KOPT-K1 (cell line): ENCODE measurements around the gene PERM1.
"Not testable (repeated sequence)": the region's sequence is repeated elsewhere in the genome, so short reads cannot be mapped to it uniquely, and the experiment has no call there.

ENCODE experiments used
- H3K27ac ChIP-seq: fragments of 200-600 bp; sonication (generic); 2 replicates; pipeline ENCODE4 v1.5.1; 2016; ENCODE audit warnings: antibody characterized with exemption, mild to moderate bottlenecking, low read depth, low read length; ENCODE audit not compliant: poor library complexity, severe bottlenecking
- H3K36me3 ChIP-seq: fragments of 200-600 bp; sonication (generic); 2 replicates; pipeline ENCODE4 v1.5.1; 2017; ENCODE audit warnings: antibody characterized with exemption, mild to moderate bottlenecking, low read length, moderate library complexity; ENCODE audit not compliant: insufficient read depth
- H3K9me3 ChIP-seq: fragments of 200-600 bp; sonication (generic); 2 replicates; pipeline ENCODE4 v1.5.1; 2017; ENCODE audit warnings: antibody characterized with exemption, low read length, mild to moderate bottlenecking; ENCODE audit not compliant: insufficient read depth, poor library complexity, severe bottlenecking

The PERM1 gene

DNA sequence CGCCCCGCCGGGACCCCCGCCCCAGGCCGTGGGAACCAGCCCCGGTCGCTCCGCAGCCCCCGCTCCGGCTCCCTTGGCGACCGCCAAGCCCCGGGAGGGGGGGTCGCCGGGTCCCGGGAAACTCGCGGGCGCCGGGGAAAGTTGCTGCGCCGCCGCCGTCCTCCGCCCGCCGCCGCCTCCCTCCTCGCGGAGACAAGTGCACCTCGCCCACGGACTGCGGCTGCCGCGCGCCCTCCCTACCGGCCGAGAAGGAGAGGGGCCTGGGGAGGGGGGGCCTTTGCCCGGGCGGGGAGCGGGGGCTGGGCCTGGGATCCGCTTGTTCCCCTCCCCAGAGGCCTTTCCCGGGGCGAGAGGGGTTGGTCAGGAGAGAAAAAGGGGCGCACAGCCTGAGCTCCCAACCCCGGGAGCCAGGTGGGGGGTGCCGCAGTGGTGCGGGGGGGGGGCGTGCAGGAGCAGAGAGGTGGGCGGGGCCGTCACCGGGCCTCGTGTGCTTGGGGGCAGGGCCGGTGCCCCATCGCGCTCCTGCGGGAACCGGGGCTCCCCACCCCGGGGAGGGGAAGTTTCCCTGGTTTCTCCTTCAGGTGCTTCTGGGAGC lies 38.6 kb upstream of the PERM1 start:
- Histone ChIP-seq H3K9me3 (no peaks in the 10 kb centered on the region), H3K36me3 (no peaks in the 10 kb centered on the region), H3K27ac (no peak overlapping the region)

- Histone ChIP-seq H3K27ac (no peak within 1 kb of the TSS), H3K9me3 (no peaks in the 10 kb centered on the region), H3K36me3 (no peaks in the 10 kb centered on the region)
These were observed 38.1 kb upstream of the PERM1 start, which contains the start of gene AGRN for GRCh38 chr1:1020000-1020404. Gene AGRN (plus strand): TSS chr1:1020120. CDS start chr1:1020173, 53 bp downstream.

DNA sequence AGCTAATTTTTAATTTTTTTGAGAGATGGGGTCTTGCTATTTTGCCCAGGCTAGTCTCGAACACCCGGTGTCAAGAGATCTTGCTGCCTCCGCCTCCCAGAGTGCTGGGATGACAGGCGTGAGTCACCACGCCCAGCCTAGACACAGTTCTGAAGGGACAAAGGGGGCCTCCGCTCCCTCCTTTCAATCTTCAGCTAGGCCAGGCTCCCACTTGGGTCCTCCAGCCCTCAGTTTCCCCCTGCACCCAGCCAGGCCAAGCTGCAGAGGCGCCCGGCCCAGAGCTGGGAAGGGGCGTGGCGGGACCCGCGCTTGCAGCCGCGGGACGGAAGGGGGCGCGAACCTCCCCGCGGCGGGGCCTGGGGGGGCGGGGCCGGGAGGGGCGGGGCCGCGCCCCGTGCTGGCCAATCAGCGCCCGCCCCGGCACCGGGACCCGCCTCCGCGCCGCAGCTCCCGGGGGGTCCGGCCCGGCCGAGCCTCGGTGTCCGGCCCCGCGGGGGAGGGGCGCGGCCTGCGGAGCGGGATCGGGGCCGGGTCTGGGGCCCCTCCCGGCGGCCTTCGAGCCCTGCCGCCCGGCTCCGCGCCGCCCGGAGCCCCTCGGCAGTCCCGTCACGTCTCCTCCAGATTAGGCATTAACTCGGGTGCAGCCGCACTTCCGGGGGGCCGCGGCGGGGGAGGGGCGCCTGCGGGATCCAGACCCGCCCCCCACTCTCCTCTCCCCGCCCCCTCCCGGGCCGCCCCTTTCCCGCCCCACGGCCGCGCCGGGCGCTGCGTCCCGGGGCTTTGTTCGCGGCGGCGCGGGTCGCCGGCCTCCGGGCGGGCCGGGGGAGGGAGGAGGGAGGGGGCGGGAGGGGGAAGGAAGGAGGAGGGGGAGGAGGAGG lies 37.5 kb upstream of the PERM1 start:
- H3K9me3 ChIP-seq = no peaks in the 10 kb centered on the region
- no peak overlapping the region for H3K27ac ChIP-seq
- no peaks in the 10 kb centered on the region for H3K36me3 ChIP-seq

- H3K9me3 ChIP-seq, H3K27ac ChIP-seq, H3K36me3 ChIP-seq: not testable (repeated sequence)
These were observed 36.4 kb upstream of the PERM1 start for GRCh38 chr1:1018321-1018685.

GRCh38 chr1:1017397-1018320 lies 35.8 kb upstream of the PERM1 start:
- not testable (repeated sequence) for H3K27ac ChIP-seq, H3K9me3 ChIP-seq, H3K36me3 ChIP-seq

GRCh38 chr1:1014799-1015681 lies 33.1 kb upstream of the PERM1 start:
- Histone ChIP-seq H3K9me3 (no peaks in the 10 kb centered on the region), H3K36me3 (no peaks in the 10 kb centered on the region), H3K27ac (peak overlapping the region; percentile 87)

DNA sequence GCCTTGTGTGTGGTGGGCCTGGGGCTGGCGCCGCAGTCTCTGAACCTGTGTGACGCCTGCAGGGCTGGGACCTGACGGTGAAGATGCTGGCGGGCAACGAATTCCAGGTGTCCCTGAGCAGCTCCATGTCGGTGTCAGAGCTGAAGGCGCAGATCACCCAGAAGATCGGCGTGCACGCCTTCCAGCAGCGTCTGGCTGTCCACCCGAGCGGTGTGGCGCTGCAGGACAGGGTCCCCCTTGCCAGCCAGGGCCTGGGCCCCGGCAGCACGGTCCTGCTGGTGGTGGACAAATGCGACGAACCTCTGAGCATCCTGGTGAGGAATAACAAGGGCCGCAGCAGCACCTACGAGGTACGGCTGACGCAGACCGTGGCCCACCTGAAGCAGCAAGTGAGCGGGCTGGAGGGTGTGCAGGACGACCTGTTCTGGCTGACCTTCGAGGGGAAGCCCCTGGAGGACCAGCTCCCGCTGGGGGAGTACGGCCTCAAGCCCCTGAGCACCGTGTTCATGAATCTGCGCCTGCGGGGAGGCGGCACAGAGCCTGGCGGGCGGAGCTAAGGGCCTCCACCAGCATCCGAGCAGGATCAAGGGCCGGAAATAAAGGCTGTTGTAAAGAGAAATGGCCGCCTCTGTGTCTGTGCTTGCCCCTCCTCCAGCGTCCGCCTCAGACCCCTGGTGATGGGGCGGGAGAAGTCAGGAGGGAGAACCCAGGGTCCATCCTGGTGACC lies 32.2 kb upstream of the PERM1 start:
- H3K9me3 ChIP-seq = no peaks in the 10 kb centered on the region
- peak overlapping the region; percentile 87 for H3K27ac ChIP-seq
- no peaks in the 10 kb centered on the region for H3K36me3 ChIP-seq

DNA sequence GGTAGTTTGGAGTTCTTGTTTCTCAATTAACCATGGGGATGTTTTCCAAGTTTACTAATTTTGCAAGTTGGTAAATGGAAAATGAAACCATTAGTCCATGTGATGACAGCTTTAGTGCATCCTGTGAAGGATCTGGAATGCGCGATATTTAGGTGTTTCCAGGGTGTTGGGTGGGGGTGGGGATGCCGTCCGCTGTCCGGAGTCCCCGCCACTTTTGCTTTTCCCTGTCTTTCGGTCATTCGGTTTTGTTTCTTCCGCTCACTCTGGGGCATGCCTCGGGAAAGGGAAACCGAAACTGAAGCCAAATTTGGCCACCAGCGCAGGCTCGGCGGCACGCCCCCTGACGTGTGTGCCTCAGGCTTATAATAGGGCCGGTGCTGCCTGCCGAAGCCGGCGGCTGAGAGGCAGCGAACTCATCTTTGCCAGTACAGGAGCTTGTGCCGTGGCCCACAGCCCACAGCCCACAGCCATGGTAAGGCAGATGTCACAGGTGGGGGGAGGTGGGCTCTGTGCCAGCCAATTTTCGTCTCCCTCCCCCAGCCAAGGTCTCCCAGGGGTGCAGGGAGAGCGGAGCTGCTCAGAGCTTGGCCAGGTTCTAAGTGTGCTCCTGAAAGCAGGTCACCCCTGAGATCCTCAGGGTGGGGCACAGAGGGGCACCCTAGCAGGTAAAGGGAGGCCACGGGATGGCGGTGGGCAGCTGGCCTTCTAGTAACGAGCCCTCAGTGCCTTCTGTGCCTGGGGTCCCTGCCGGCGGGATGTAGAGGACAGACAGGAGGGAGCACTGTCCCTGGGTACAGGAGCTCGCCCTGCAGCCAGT lies 31.4 kb upstream of the PERM1 start, which contains the start of gene ISG15:
Gene ISG15, plus strand, starts transcription at position 393 of the 817 bp plus-strand sequence. Its CDS starts 77 bp downstream, at position 470.
- Histone ChIP-seq H3K27ac (peak within 1 kb of the TSS; percentile 87), H3K36me3 (no peaks in the 10 kb centered on the region), H3K9me3 (no peaks in the 10 kb centered on the region)

GRCh38 chr1:1012736-1013104 lies 30.8 kb upstream of the PERM1 start:
- H3K27ac ChIP-seq = peak overlapping the region; percentile 87
- H3K36me3 ChIP-seq, H3K9me3 ChIP-seq: not testable (repeated sequence)

DNA sequence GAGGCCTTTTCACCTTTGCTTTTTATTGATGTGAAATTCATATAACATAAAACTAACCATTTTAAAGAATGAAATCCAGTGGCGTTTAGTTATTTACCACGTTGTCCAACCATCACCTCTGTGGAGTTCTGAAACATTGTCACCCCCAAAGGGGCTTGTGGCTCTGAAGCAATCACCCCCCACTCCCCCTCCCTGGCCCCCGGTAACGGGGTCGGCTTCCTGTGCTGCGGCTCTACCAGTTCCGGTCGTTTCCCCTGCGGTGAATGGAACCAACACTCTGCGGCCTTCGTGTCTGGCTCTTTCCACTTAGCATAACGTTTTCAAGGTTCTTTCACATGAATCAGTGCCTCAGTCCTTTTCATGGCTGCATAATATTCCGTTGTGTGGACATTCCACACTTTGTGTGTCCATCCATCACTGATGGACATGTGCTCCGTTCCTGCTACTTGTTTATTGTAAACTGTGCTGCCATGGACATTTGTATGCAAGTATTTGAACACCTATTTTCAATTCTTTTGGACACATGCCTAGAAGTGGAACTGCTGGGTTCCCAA lies 29.6 kb upstream of the PERM1 start:
- no peaks in the 10 kb centered on the region for H3K36me3 ChIP-seq
- H3K27ac ChIP-seq = no peak overlapping the region
- no peaks in the 10 kb centered on the region for H3K9me3 ChIP-seq

- not testable (repeated sequence) for H3K27ac ChIP-seq, H3K36me3 ChIP-seq, H3K9me3 ChIP-seq
These were observed 28.2 kb upstream of the PERM1 start for GRCh38 chr1:1010131-1010530.

DNA sequence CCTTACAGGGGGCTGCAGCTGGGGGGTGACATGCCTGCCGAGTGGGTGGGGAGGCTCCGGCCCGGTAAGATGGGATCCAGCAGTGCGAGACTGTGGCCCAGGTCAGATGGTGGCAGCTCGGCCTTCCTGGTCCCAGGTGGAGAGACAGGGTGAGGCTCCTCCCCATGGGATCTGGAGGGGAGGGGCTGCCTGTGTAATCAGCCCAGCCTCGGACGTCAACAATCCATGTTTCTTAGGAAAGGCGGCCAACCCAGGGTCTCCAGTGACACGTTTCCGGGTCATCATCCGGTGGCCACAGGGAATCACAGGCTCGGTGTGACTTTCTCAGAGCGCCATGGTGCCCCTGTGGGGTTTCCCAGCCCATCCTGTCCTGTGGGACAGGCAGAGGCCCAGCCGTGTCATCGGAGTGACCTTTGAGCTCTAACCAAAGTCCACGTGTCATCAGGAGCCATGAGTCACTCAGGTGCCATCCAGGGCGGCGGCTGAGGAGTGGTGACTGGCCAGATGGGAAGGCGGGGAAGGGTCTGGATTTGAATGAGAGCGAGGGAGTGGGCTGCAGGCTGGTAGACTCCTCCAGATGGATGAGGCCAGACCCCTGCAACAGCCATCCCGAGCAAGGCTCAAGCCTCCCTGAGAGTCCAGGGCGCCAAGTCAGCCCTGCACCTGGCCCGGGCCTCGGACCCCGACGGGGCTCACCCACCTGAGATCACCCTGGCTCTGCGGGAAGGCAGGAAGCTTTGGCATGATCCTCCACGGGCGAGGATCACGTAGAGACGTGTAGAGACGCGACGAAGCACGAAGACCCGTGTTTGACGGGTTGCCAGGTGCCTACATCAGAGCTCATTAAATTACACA lies 24.6 kb upstream of the PERM1 start:
- Histone ChIP-seq H3K9me3 (no peaks in the 10 kb centered on the region), H3K27ac (no peak overlapping the region)

More for the DNA sequence above, 24.6 kb upstream of the PERM1 start:
- H3K36me3 ChIP-seq = no peaks in the 10 kb centered on the region
